T-cell (primary cell): ENCODE measurements around the gene RNASE2. TPM values are rescaled to one million over a fixed set of nuclear protein-coding genes. Genes with fewer than 3 reads are reported as not detected.
"Not testable (repeated sequence)": the region's sequence is repeated elsewhere in the genome, so short reads cannot be mapped to it uniquely, and the experiment has no call there.

Experiments used
- ATAC-seq, 4 experiments: fragments of 200-7000 bp in 3 of 4; fragments of 150-1000 bp in 1 of 4; cut with Tn5 transposase; replicated peaks in 1 of 4; 1 replicate in 3 of 4; 2 replicates in 1 of 4; pipeline ENCODE4 v1.10.0; 2021; ENCODE audit warnings: moderate library complexity in 3 of 4, mild to moderate bottlenecking in 2 of 4, moderate number of reproducible peaks in 1 of 4
- CTCF ChIA-PET, 2 donors: fragments of 300-600 bp; sonication (Branson Sonifier 250); formaldehyde crosslinking; loops; one replicate each; lab custom pipeline; 2022; ENCODE audit warnings: antibody characterized with exemption in 2 of 2; lab: Charles Lee
- POLR2A ChIA-PET, 2 donors: fragments of 300-600 bp; sonication (Branson Sonifier 250); formaldehyde crosslinking; loops; one replicate each; lab custom pipeline; 2022; ENCODE audit warnings: antibody characterized with exemption in 2 of 2; lab: Charles Lee
- DNase-seq, 35 experiments: peaks; one replicate each; pipeline versions ENCODE4 v3.0.0 to v3.0.0-alpha.2; 2013 to 2023
- H3K27ac ChIP-seq: one replicate; pipeline ENCODE4 v1.5.1; 2013; ENCODE audit warnings: low read length
- H3K27me3 ChIP-seq, 2 experiments: replicated peaks in 1 of 2; 1 replicate in 1 of 2; 2 replicates in 1 of 2; pipeline versions ENCODE4 v1.6.1 to v1.7.0; 2013; ENCODE audit warnings: low read length in 1 of 2, mixed read lengths in 1 of 2; ENCODE audit not compliant: control insufficient read depth in 2 of 2, insufficient read depth in 2 of 2; ENCODE audit errors: extremely low read depth in 1 of 2
- H3K36me3 ChIP-seq, 2 donors: 1 replicate in 1 of 2; 2 replicates in 1 of 2; pipeline versions ENCODE4 v1.6.1 to v1.7.0; 2013; ENCODE audit warnings: low read length in 1 of 2; ENCODE audit not compliant: control insufficient read depth in 2 of 2, insufficient read depth in 1 of 2; ENCODE audit errors: extremely low read depth in 1 of 2
- H3K4me1 ChIP-seq, 2 experiments: 1 replicate in 1 of 2; 2 replicates in 1 of 2; pipeline versions ENCODE4 v1.6.1 to v1.7.0; 2013; ENCODE audit warnings: low read length in 2 of 2, mixed read lengths in 1 of 2; ENCODE audit not compliant: insufficient read depth in 2 of 2, control insufficient read depth in 1 of 2; ENCODE audit errors: extremely low read depth in 1 of 2
- H3K4me3 ChIP-seq, 2 donors: 1 replicate in 1 of 2; 2 replicates in 1 of 2; pipeline versions ENCODE4 v1.5.1 to v1.7.0; 2013; ENCODE audit warnings: mild to moderate bottlenecking in 2 of 2, low read length in 1 of 2, moderate library complexity in 1 of 2; ENCODE audit not compliant: control insufficient read depth in 1 of 2; ENCODE audit errors: extremely low read depth in 1 of 2
- H3K9me3 ChIP-seq: 2 replicates; pipeline ENCODE4 v1.7.0; 2013
- H3K27ac Mint-ChIP-seq, 2 donors: one replicate each; pipeline ENCODE4 v1.8.0; 2020 to 2021; ENCODE audit warnings: mild to moderate bottlenecking in 2 of 2, mixed read lengths in 2 of 2
- H3K27me3 Mint-ChIP-seq, 2 donors: one replicate each; pipeline ENCODE4 v1.8.0; 2021 to 2022; ENCODE audit warnings: mixed read lengths in 2 of 2
- H3K36me3 Mint-ChIP-seq: one replicate; pipeline ENCODE4 v1.8.0; 2021; ENCODE audit warnings: mixed read lengths
- H3K4me1 Mint-ChIP-seq, 3 donors: one replicate each; pipeline ENCODE4 v1.8.0; 2020 to 2022; ENCODE audit warnings: mixed read lengths in 3 of 3, mild to moderate bottlenecking in 1 of 3
- H3K4me3 Mint-ChIP-seq, 3 donors: one replicate each; pipeline ENCODE4 v1.8.0; 2020 to 2022; ENCODE audit warnings: mild to moderate bottlenecking in 3 of 3, mixed read lengths in 3 of 3, moderate library complexity in 3 of 3
- H3K9me3 Mint-ChIP-seq, 3 donors: one replicate each; pipeline ENCODE4 v1.8.0; 2020 to 2022; ENCODE audit warnings: mixed read lengths in 3 of 3
- WGBS: methylation state at CpG from one replicate; pipeline ENCODE4 v1.1.5; 2013; ENCODE audit warnings: missing lambda C conversion rate; ENCODE audit not compliant: insufficient coverage; 5-methylcytosine and 5-hydroxymethylcytosine counted together
- total RNA-seq, 35 experiments: library from RNA in 6 of 35; stranded (reverse) in 6 of 35; fragments of 120-200 nt in 1 of 35; gene quantifications; one replicate each; pipeline versions ENCODE4 v1.2.1 to v1.2.4 and lab custom pipeline; 2013 to 2026

RNASE2 gene
- total RNA-seq, 5 donors from 2014 or later (not counting 1 experiment from before 2014, with no cell fraction given) = not detected

DNA sequence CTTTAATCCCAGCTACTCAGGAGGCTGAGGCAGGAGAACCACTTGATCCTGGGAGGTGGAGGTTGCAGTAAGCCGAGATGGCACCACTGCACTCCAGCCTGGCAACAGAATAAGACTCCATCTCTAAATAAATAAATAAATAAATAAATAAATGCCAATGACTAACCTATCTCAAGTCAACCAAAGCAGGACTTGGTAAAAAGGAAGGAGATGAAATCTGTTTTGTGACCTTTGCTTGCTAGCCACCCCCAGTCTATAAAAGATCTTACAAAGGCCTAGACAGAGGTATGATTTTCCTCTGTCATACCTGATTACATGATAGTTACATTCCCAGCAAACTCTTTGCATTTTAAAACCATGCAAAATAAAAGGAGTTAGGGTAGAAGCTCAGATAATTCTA, 21.0 kb downstream of the RNASE2 start:
- Histone ChIP-seq H3K27ac (no peak overlapping the region), H3K4me3 (no peak overlapping the region), H3K9me3 (no peaks in the 10 kb centered on the region), H3K4me1 (peaks cover 0 to 6% of the 10 kb centered on the region in 2 experiments), H3K27me3 (peaks cover 2 to 6% of the 10 kb centered on the region in 2 experiments), H3K36me3 (no peaks in the 10 kb centered on the region)
- DNase-seq (no peak), ATAC-seq (no peak)
- POLR2A ChIA-PET = no interaction called here
- Mint-ChIP-seq H3K27me3 (peaks cover 15 to 17% of the 10 kb centered on the region in 2 donors), H3K36me3 (no peaks in the 10 kb centered on the region), H3K27ac (no peak overlapping the region), H3K9me3 (no peaks in the 10 kb centered on the region), H3K4me1 (peaks cover 4 to 5% (median 4%) of the 10 kb centered on the region in 3 donors), H3K4me3 (no peak overlapping the region)
- CTCF ChIA-PET = no interaction called here
- no CpG with 5 or more reads among the region's 1 CpG for WGBS

DNA sequence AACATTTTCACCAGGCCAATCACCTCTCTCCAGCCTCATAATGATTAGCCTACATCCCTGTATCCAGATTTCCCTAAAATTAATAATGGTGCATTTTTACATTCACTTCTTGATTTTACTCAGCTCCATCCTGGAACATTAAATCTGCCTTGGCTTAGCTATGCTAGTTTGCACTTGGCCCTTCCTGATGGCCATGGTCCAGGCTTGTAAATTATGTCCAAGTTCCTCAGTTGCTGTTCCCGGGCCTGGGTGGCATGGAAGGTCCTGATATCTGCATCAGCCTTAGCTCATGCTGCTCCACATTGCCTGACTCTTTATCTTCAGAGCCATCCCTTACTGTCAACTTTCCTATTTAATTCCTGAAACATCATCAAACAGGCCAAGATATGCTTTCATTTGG, 23.4 kb downstream of the RNASE2 start:
- ChIA-PET CTCF (no interaction called here), POLR2A (no interaction called here)
- DNase-seq (no peak), ATAC-seq (no peak)
- peaks cover 0 to 5% of the 10 kb centered on the region in 2 experiments for H3K27me3 ChIP-seq
- H3K36me3 Mint-ChIP-seq = no peaks in the 10 kb centered on the region
- no peak overlapping the region for H3K27ac Mint-ChIP-seq
- H3K4me3 Mint-ChIP-seq = no peak overlapping the region
- H3K4me1 ChIP-seq = no peaks in the 10 kb centered on the region
- H3K9me3 Mint-ChIP-seq = no peaks in the 10 kb centered on the region
- H3K36me3 ChIP-seq = no peaks in the 10 kb centered on the region
- no peaks in the 10 kb centered on the region for H3K4me1 Mint-ChIP-seq
- 60% methylated on average over 1 of the region's 1 CpG for WGBS
- H3K27ac ChIP-seq = no peak overlapping the region
- peaks cover 7 to 13% of the 10 kb centered on the region in 2 donors for H3K27me3 Mint-ChIP-seq
- H3K9me3 ChIP-seq = no peaks in the 10 kb centered on the region
- no peak overlapping the region for H3K4me3 ChIP-seq

DNA sequence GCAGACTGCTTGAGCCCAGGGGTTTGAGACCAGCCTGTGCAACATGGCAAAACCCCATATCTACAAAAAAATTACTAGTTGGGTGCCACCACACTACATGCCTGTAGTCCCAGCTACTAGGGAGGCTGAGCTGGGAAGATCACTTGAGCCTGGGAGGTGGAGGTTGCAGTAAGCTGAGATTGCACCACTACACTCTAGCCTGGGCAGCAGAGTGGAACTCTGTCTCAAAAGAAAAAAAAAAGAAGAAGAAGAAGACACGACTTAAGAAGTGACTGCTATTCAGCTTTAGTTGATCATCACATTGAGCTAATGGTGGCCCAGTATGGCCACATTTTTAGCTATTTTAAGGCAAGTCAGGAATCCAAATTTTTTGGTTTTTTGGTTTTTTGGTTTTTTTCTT, 25.6 kb downstream of the RNASE2 start:
- no peaks in the 10 kb centered on the region for H3K4me1 ChIP-seq
- Mint-ChIP-seq H3K36me3 (no peaks in the 10 kb centered on the region), H3K4me3 (no peak overlapping the region), H3K4me1 (no peaks in the 10 kb centered on the region), H3K9me3 (no peaks in the 10 kb centered on the region), H3K27me3 (peaks cover 8 to 12% of the 10 kb centered on the region in 2 donors), H3K27ac (no peak overlapping the region)
- peaks cover 0 to 5% of the 10 kb centered on the region in 2 experiments for H3K27me3 ChIP-seq
- 100% methylated on average over 1 of the region's 1 CpG for WGBS
- no peak overlapping the region for H3K27ac ChIP-seq
- no peak overlapping the region for H3K4me3 ChIP-seq
- CTCF ChIA-PET = interaction anchor here in 1 of 2 donors (0.5 kb wide), 1 partner anchor 127 kb away, joined by 3 read pairs; no protein-coding TSS in a partner anchor
- POLR2A ChIA-PET = interaction anchor here in 1 of 2 donors (0.7 kb wide), 1 partner anchor 16 kb away, joined by 3 read pairs; no protein-coding TSS in a partner anchor
- ATAC-seq (no peak), DNase-seq (no peak)
- H3K36me3 ChIP-seq = no peaks in the 10 kb centered on the region
- H3K9me3 ChIP-seq = no peaks in the 10 kb centered on the region

DNA sequence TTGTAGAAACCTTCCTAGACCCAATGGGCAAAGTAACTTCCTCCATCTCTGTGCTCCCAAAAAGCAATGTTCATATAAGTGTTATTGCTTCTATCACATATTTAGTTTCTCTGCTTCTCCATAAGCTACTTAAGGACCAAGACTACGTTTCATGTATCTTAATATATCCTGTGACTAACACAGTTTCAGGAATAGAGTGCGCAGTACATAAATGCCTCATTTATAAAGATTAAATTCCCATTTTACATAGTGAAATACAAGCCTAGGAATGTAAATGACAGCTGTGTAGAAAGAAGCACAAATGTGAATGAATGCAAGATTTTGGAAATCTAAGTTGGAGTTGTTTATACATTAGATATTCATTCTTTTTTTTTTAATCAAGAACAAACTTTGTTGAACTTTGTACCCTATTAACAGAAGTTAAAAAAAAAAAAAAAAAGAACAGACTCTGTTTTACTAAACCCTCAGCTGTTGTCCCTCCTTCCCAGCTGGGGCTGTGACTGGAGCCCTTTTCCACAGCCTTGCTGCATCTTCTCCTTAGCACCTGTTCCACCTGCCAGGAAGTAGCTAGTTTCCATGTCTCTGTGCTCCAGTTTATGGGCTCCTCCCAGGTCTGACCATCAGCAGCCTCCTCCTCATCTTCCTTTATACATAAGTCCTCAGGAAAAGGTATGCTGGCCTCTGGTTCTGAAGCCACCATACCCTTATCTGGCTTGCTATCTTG, 27.5 kb downstream of the RNASE2 start:
- POLR2A ChIA-PET = interaction anchor here in 1 of 2 donors (0.6 kb wide), 1 partner anchor 112 kb away, joined by 6 read pairs; no protein-coding TSS in a partner anchor
- Mint-ChIP-seq H3K27me3 (peaks cover 8 to 12% of the 10 kb centered on the region in 2 donors), H3K4me1 (no peaks in the 10 kb centered on the region), H3K36me3 (no peaks in the 10 kb centered on the region), H3K27ac (no peak overlapping the region), H3K9me3 (no peaks in the 10 kb centered on the region), H3K4me3 (no peak overlapping the region)
- H3K36me3 ChIP-seq = no peaks in the 10 kb centered on the region
- DNase-seq (no peak), ATAC-seq (no peak)
- no peaks in the 10 kb centered on the region for H3K9me3 ChIP-seq
- no peak overlapping the region for H3K4me3 ChIP-seq
- WGBS = no CpG with 5 or more reads among the region's 2 CpGs
- no peak overlapping the region for H3K27ac ChIP-seq
- H3K4me1 ChIP-seq = no peaks in the 10 kb centered on the region
- CTCF ChIA-PET = interaction anchor here (0.7 to 1.1 kb wide), 3 partner anchors 12 to 15 kb away, joined by 3 to 4 read pairs (median 3); no protein-coding TSS in a partner anchor
- H3K27me3 ChIP-seq = peaks cover 0 to 5% of the 10 kb centered on the region in 2 experiments

DNA sequence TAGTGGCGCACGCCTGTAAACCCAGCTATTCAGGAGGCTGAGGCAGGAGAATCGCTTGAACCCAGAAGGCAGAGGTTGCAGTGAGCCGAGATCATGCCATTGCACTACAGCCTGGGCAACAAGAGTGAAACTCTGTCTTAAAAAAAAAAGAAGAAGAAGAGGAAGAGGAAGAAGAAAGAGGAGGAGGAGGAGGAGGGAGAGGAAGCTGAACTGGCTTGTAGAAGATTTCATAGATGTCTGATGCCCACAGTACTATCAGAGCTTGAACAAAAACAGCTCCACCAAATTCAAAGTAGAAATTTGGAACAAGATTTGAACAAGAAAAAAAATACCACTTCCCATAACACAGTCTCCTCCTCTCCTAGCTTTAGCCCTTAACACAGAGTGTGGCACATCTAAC, 30.4 kb downstream of the RNASE2 start:
- H3K27me3 Mint-ChIP-seq, H3K36me3 ChIP-seq, H3K27ac ChIP-seq, DNase-seq, H3K9me3 ChIP-seq, H3K4me3 ChIP-seq, H3K9me3 Mint-ChIP-seq, CTCF ChIA-PET, H3K27ac Mint-ChIP-seq, H3K4me3 Mint-ChIP-seq, POLR2A ChIA-PET, H3K27me3 ChIP-seq, ATAC-seq, H3K36me3 Mint-ChIP-seq: not testable (repeated sequence)
- no CpG with 5 or more reads among the region's 4 CpGs for WGBS
- H3K4me1 ChIP-seq = peaks cover 5 to 13% of the 10 kb centered on the region in 2 experiments
- H3K4me1 Mint-ChIP-seq = peaks cover 9 to 18% (median 14%) of the 10 kb centered on the region in 3 donors

DNA sequence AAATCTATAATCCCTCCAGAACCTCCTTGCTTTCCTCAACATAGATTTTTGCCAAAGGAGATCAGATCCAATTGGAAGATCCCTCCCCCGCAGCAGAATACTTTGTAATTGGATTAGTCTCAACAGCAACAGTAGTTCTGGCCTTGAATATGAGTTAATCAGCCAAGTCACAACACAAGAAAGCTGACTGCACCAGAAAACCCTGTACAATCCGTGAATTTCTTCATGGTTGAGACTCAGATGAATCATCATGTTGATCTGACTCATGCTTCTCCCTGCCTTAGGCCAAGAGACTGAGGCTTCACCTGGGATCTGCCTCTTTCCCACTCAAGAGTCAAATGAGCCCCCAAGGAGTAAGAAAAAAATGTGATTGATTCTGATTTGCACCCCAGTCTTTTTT, 31.5 kb downstream of the RNASE2 start:
- Histone ChIP-seq H3K36me3 (peaks cover 0 to 1% of the 10 kb centered on the region in 2 donors), H3K27me3 (peaks cover 0 to 5% of the 10 kb centered on the region in 2 experiments), H3K4me1 (peaks cover 10 to 23% of the 10 kb centered on the region in 2 experiments), H3K9me3 (no peaks in the 10 kb centered on the region), H3K27ac (no peak overlapping the region), H3K4me3 (no peak overlapping the region)
- peaks cover 6 to 8% of the 10 kb centered on the region in 2 donors for H3K27me3 Mint-ChIP-seq
- WGBS = 20% methylated on average over 1 of the region's 2 CpGs
- ChIA-PET POLR2A (no interaction called here), CTCF (no interaction called here)
- no peak overlapping the region for H3K4me3 Mint-ChIP-seq
- ATAC-seq (no peak), DNase-seq (no peak)
- peaks cover 21 to 27% (median 25%) of the 10 kb centered on the region in 3 donors for H3K4me1 Mint-ChIP-seq
- H3K27ac Mint-ChIP-seq = no peak overlapping the region
- peaks cover under 1% of the 10 kb centered on the region for H3K36me3 Mint-ChIP-seq
- H3K9me3 Mint-ChIP-seq = no peaks in the 10 kb centered on the region
